SK-N-SH treated with all-trans-retinoic acid at 6 μM for 48 hours (cell line): Measurements from ENCODE around the gene ATP5PD.

Source experiments
- BACH2 ChIP-seq: fragments of 250-450 bp; sonication (Bioruptor Pico); IDR thresholded peaks from 2 replicates; pipeline ENCODE4 v1.9.0; 2021; ENCODE audit warnings: mild to moderate bottlenecking, borderline replicate concordance
- RARB ChIP-seq: fragments of 250-450 bp; sonication (Bioruptor Pico); IDR thresholded peaks from 2 replicates; pipeline ENCODE4 v1.8.0; 2021; ENCODE audit warnings: mild to moderate bottlenecking, moderate library complexity
- ZC3H10 ChIP-seq: fragments of 250-450 bp; sonication (Bioruptor Pico); IDR thresholded peaks from 2 replicates; pipeline ENCODE4 v1.5.1; 2021; ENCODE audit warnings: mild to moderate bottlenecking, moderate library complexity
- ZFP3 ChIP-seq: fragments of 250-450 bp; sonication (Bioruptor Pico); IDR thresholded peaks from 2 replicates; pipeline ENCODE4 v1.5.0; 2020; ENCODE audit warnings: mild to moderate bottlenecking, moderate library complexity
- ZNF8 ChIP-seq: fragments of 450-650 bp; formaldehyde crosslinking; IDR thresholded peaks from 2 replicates; pipeline ENCODE4 v1.5.0; 2020; ENCODE audit warnings: mild to moderate bottlenecking, moderate library complexity
- TF ChIP-seq, protein P1 (sequence below): fragments of 250-450 bp; sonication (Bioruptor Pico); IDR thresholded peaks from 2 replicates; pipeline ENCODE4 v1.5.0; 2020; ENCODE audit warnings: mild to moderate bottlenecking, moderate library complexity
- TF ChIP-seq, protein P2 (sequence below): fragments of 250-450 bp; sonication (Bioruptor Pico); IDR thresholded peaks from 2 replicates; pipeline ENCODE4 v1.5.1; 2020; ENCODE audit warnings: low read depth, mild to moderate bottlenecking, moderate library complexity
- TF ChIP-seq, protein P3 (sequence below): fragments of 250-450 bp; sonication (Bioruptor Pico); IDR thresholded peaks from 2 replicates; pipeline ENCODE4 v1.8.0; 2020; ENCODE audit warnings: mild to moderate bottlenecking, moderate library complexity, borderline replicate concordance

DNA sequence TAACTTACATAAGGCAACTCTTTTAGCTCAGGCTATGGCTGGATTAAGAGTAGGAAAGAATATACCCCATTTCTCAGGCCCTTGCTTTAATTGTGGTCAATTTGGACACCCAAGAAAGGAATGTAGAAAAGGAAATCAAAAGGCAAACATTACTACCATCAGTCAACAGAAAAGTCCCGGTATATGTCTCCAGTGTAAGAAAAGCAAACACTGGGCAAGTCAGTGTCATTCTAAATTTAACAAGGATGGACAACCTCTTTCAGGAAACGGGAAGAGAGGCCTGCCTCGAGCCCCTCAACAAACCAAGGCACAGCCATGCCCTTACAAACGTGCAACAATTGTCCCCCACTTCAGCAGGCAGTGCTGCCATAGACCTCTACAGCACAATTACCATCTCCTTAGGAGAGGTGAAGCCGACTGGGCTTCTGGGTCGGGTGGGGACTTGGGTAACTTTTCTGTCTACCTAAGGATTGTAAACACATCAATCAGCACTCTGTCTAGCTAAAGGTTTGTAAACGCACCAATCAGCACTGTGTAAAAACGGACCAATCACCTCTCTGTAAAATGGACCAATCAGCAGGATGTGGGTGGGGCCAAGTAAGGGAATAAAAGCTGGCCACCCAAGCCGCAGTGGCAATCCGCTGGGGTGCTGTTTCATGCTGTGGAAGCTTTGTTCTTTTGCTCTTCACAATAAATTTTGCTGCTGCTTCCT, 21.9 kb downstream of the ATP5PD start:
- no peak for TF ChIP-seq ZC3H10
- TF ChIP-seq ZFP3 = no peak
- TF ChIP-seq ZNF8 = no peak
- TF ChIP-seq, protein P1, sequence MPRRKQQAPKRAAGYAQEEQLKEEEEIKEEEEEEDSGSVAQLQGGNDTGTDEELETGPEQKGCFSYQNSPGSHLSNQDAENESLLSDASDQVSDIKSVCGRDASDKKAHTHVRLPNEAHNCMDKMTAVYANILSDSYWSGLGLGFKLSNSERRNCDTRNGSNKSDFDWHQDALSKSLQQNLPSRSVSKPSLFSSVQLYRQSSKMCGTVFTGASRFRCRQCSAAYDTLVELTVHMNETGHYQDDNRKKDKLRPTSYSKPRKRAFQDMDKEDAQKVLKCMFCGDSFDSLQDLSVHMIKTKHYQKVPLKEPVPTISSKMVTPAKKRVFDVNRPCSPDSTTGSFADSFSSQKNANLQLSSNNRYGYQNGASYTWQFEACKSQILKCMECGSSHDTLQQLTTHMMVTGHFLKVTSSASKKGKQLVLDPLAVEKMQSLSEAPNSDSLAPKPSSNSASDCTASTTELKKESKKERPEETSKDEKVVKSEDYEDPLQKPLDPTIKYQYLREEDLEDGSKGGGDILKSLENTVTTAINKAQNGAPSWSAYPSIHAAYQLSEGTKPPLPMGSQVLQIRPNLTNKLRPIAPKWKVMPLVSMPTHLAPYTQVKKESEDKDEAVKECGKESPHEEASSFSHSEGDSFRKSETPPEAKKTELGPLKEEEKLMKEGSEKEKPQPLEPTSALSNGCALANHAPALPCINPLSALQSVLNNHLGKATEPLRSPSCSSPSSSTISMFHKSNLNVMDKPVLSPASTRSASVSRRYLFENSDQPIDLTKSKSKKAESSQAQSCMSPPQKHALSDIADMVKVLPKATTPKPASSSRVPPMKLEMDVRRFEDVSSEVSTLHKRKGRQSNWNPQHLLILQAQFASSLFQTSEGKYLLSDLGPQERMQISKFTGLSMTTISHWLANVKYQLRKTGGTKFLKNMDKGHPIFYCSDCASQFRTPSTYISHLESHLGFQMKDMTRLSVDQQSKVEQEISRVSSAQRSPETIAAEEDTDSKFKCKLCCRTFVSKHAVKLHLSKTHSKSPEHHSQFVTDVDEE (CRISPR knock-in tag) = no peak
- TF ChIP-seq RARB (CRISPR knock-in tag) = no peak
- TF ChIP-seq, protein P2, sequence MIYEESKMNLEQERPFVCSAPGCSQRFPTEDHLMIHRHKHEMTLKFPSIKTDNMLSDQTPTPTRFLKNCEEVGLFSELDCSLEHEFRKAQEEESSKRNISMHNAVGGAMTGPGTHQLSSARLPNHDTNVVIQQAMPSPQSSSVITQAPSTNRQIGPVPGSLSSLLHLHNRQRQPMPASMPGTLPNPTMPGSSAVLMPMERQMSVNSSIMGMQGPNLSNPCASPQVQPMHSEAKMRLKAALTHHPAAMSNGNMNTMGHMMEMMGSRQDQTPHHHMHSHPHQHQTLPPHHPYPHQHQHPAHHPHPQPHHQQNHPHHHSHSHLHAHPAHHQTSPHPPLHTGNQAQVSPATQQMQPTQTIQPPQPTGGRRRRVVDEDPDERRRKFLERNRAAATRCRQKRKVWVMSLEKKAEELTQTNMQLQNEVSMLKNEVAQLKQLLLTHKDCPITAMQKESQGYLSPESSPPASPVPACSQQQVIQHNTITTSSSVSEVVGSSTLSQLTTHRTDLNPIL (CRISPR knock-in tag) = no peak
- TF ChIP-seq, protein P3, sequence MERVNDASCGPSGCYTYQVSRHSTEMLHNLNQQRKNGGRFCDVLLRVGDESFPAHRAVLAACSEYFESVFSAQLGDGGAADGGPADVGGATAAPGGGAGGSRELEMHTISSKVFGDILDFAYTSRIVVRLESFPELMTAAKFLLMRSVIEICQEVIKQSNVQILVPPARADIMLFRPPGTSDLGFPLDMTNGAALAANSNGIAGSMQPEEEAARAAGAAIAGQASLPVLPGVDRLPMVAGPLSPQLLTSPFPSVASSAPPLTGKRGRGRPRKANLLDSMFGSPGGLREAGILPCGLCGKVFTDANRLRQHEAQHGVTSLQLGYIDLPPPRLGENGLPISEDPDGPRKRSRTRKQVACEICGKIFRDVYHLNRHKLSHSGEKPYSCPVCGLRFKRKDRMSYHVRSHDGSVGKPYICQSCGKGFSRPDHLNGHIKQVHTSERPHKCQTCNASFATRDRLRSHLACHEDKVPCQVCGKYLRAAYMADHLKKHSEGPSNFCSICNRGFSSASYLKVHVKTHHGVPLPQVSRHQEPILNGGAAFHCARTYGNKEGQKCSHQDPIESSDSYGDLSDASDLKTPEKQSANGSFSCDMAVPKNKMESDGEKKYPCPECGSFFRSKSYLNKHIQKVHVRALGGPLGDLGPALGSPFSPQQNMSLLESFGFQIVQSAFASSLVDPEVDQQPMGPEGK (CRISPR knock-in tag) = no peak
- no peak for TF ChIP-seq BACH2 (CRISPR knock-in tag)
